GM23248 (cell line): ENCODE data around the gene ITGB1BP1. TPM values are rescaled to one million over a fixed set of nuclear protein-coding genes. Genes with fewer than 3 reads are reported as not detected.

Experiments
- DNase-seq: peaks from one replicate; pipeline ENCODE4 v3.0.0-alpha.2; 2015
- H2AFZ ChIP-seq: fragments of 200-600 bp; sonication (generic); 2 replicates; pipeline ENCODE4 v1.6.1; 2016; ENCODE audit warnings: antibody characterized with exemption
- H3F3A ChIP-seq: fragments of 200-600 bp; sonication (generic); 2 replicates; pipeline ENCODE4 v1.6.1; 2016; ENCODE audit warnings: mild to moderate bottlenecking, antibody characterized with exemption, mixed run types; ENCODE audit not compliant: insufficient read depth
- H3K27ac ChIP-seq: fragments of 200-600 bp; sonication (generic); 2 replicates; pipeline ENCODE4 v1.5.1; 2016; ENCODE audit warnings: mild to moderate bottlenecking
- H3K27me3 ChIP-seq: fragments of 200-600 bp; sonication (generic); replicated peaks from 2 replicates; pipeline ENCODE4 v1.6.1; 2016; ENCODE audit warnings: mild to moderate bottlenecking; ENCODE audit not compliant: insufficient read depth
- H3K36me3 ChIP-seq: fragments of 200-600 bp; sonication (generic); 2 replicates; pipeline ENCODE4 v1.6.1; 2016; ENCODE audit warnings: low read depth, mild to moderate bottlenecking
- H3K4me1 ChIP-seq: fragments of 200-600 bp; sonication (generic); 2 replicates; pipeline ENCODE4 v1.6.1; 2016; ENCODE audit warnings: mild to moderate bottlenecking; ENCODE audit not compliant: insufficient read depth
- H3K4me2 ChIP-seq: fragments of 200-600 bp; sonication (generic); one replicate; pipeline ENCODE4 v1.6.1; 2016; ENCODE audit warnings: mild to moderate bottlenecking; ENCODE audit not compliant: unreplicated experiment
- H3K4me3 ChIP-seq: fragments of 200-600 bp; sonication (generic); 2 replicates; pipeline ENCODE4 v1.5.1; 2016; ENCODE audit warnings: mild to moderate bottlenecking
- H3K79me2 ChIP-seq: fragments of 200-600 bp; sonication (generic); 2 replicates; pipeline ENCODE4 v1.6.1; 2016; ENCODE audit warnings: mild to moderate bottlenecking; ENCODE audit not compliant: insufficient read depth
- H3K9ac ChIP-seq: fragments of 200-600 bp; sonication (generic); 2 replicates; pipeline ENCODE4 v1.6.1; 2016; ENCODE audit warnings: mild to moderate bottlenecking
- H3K9me2 ChIP-seq: fragments of 200-600 bp; sonication (generic); 2 replicates; pipeline ENCODE4 v1.6.1; 2016; ENCODE audit warnings: mixed run types, mild to moderate bottlenecking, moderate library complexity; ENCODE audit not compliant: insufficient read depth
- H3K9me3 ChIP-seq: fragments of 200-600 bp; sonication (generic); one replicate; pipeline ENCODE4 v1.6.1; 2017; ENCODE audit warnings: low read depth
- H4K20me1 ChIP-seq: fragments of 200-600 bp; sonication (generic); 2 replicates; pipeline ENCODE4 v1.6.0; 2016; ENCODE audit not compliant: insufficient read depth
- EZH2 ChIP-seq: fragments of 200-600 bp; sonication (generic); IDR thresholded peaks from 2 replicates; pipeline ENCODE4 v1.6.1; 2018; ENCODE audit warnings: antibody characterized with exemption, mild to moderate bottlenecking; ENCODE audit not compliant: insufficient read depth, poor library complexity, severe bottlenecking
- EZH2phosphoT487 ChIP-seq: fragments of 200-600 bp; sonication (generic); IDR thresholded peaks from 2 replicates; pipeline ENCODE4 v1.6.1; 2018; ENCODE audit warnings: antibody characterized with exemption, moderate library complexity, mild to moderate bottlenecking, low read depth; ENCODE audit not compliant: insufficient read depth
- WGBS, 2 experiments: methylation state at CpG; one replicate each; pipeline ENCODE4 v1.1.6; 2015 to 2017; ENCODE audit warnings: low lambda C conversion rate in 2 of 2, low coverage in 1 of 2; ENCODE audit errors: missing lambda C conversion rate in 2 of 2; 5-methylcytosine and 5-hydroxymethylcytosine counted together
- in situ Hi-C: fragments of 300-500 bp; cut with MboI; formaldehyde crosslinking; loops from 2 replicates; pipeline ENCODE4 v1.15.0; 2020
- polyA plus RNA-seq: library from polyadenylated mRNA; unstranded; fragments of >200 nt; fragmentation: Nextera tagmentation; extraction: Ambion mirVana; gene quantifications from 2 replicates; pipeline ENCODE4 v1.2.1, GENCODE V29; 2016
- total RNA-seq: library from RNA; depleted of rRNA; stranded (reverse); fragments of >200 nt; shearing (Covaris generic); gene quantifications from 2 replicates; pipeline ENCODE4 v1.2.3, GENCODE V29; 2014

ITGB1BP1 gene
- total and polyA plus RNA-seq, 2 experiments from 2014 or later: 39.0 to 289 TPM

DNA sequence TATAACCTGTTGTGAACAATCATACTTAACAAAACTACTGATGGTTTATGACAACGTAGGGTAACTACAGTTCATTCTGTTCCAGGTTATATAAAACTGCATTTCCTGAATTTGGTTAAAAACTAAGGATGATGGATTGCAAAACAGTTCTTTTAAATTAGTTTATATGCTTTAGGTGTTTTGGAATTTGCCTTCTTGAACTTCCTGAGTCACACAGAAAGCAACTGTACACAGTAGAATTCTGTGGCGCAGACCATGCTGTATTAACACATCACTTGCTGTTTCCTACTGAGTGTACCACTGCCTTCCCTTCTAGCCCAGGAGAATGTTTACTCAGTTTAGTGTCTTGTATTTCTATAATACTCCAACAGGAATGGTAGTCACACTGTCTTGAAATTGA lies 19.4 kb downstream of the ITGB1BP1 start:
- peaks cover 12% of the 10 kb centered on the region; the same call in 1 of the 2 replicates for H3K4me1 ChIP-seq
- WGBS, 2 experiments: 56 to 61% methylated on average over 2 of the region's 2 CpGs
- H2AFZ ChIP-seq: no peak overlapping the region
- H3K27me3 ChIP-seq: no peaks in the 10 kb centered on the region
- no peaks in the 10 kb centered on the region for H4K20me1 ChIP-seq
- H3K9me2 ChIP-seq: no peaks in the 10 kb centered on the region
- no peak overlapping the region for H3K4me2 ChIP-seq
- peaks cover 40% of the 10 kb centered on the region for H3K36me3 ChIP-seq
- TF ChIP-seq EZH2phosphoT487: no peak
- TF ChIP-seq EZH2: no peak
- no peaks in the 10 kb centered on the region for H3K9me3 ChIP-seq
- H3K4me3 ChIP-seq: no peak overlapping the region
- peaks cover 21% of the 10 kb centered on the region; the same call in 1 of the 2 replicates for H3K79me2 ChIP-seq
- peaks cover 56% of the 10 kb centered on the region for H3F3A ChIP-seq
- no peak overlapping the region for H3K9ac ChIP-seq
- peak; percentile 66 for DNase-seq
- 0 out of 2 replicates have a peak overlapping the region, but pooled peaks have one; percentile 10 for H3K27ac ChIP-seq
- in situ Hi-C loops: no loop called here

DNA sequence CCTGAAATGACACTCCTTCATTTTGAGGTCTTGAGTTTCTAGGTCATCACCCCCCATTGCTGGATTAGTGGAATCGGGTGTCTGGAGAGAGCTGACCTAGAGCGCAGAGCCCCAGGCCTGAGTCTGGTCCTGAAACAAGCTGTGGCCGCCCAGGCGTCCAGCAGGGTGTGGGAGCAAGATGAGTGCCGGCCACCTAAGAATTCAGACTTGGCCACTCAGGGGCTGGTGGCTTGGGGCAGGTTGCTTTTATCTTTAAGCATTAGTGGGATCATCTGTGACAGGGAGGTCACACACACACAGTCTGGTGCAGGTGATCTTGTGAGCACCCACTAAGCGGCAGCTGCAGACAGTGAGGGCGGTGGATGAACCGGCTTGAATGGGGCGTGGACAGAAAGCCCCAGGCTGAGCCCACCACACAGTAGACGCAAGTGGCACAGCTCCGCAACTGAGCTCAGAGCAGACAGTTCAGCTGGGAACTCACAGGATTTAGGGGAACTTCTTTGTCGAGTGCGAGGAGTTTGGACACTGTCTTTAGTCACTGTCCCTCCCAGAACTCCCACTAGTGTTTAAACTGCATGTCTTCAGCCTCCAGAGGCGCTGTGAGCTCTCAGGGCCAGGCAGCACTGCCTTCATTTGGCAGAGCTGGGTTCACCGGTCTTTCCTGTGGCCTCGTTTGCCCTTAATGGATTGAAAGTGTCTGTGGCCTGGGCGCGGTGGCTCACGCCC lies 21.5 kb downstream of the ITGB1BP1 start:
- no peak for TF ChIP-seq EZH2
- TF ChIP-seq EZH2phosphoT487: no peak
- H3K9me2 ChIP-seq: no peaks in the 10 kb centered on the region
- in situ Hi-C loops: no loop called here
- DNase-seq: no peak
- H3K9ac ChIP-seq: no peak overlapping the region
- 91% methylated on average over 19 of the region's 19 CpGs for WGBS, 2 experiments
- H3K36me3 ChIP-seq: peaks cover 37% of the 10 kb centered on the region
- H3K27ac ChIP-seq: no peak overlapping the region
- no peaks in the 10 kb centered on the region for H3K27me3 ChIP-seq
- H3K9me3 ChIP-seq: no peaks in the 10 kb centered on the region
- H4K20me1 ChIP-seq: no peaks in the 10 kb centered on the region
- H3F3A ChIP-seq: peaks cover 48% of the 10 kb centered on the region
- no peak overlapping the region for H3K4me3 ChIP-seq
- no peak overlapping the region for H2AFZ ChIP-seq
- 0 out of 2 replicates have a peak, but pooled peaks cover 10% of the 10 kb centered on the region for H3K79me2 ChIP-seq
- peaks cover 12% of the 10 kb centered on the region; the same call in 1 of the 2 replicates for H3K4me1 ChIP-seq
- H3K4me2 ChIP-seq: no peak overlapping the region

DNA sequence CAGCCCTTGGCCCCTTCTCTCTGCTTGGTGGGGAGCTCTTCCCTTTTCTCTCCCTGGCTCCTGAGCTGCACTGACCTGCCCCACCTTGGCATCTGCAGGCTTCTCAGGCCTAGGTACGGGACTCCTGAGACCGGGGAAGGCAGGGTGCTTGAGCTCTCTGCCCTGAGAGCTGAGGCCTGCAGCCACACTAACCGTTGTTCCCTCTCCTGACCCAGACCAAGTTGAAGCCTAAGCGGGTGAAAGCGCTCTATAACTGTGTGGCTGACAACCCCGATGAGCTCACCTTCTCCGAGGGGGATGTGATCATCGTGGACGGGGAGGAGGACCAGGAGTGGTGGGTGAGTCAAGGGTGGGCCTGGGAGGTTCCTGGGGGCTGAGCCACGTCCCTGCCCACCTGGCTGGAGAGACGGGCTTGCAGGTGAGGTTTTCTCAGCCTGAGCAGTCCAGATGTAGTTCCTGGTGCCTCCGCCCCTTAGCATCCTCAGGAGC lies 22.2 kb downstream of the ITGB1BP1 start:
- WGBS, 2 experiments: 84 to 87% methylated on average over 12 of the region's 12 CpGs
- TF ChIP-seq EZH2: no peak
- no peak for TF ChIP-seq EZH2phosphoT487
- Histone ChIP-seq H4K20me1 (no peaks in the 10 kb centered on the region), H2AFZ (no peak overlapping the region), H3K9me3 (no peaks in the 10 kb centered on the region), H3K79me2 (0 out of 2 replicates have a peak, but pooled peaks cover 10% of the 10 kb centered on the region), H3K4me3 (no peak overlapping the region), H3K27ac (no peak overlapping the region), H3F3A (peaks cover 48% of the 10 kb centered on the region), H3K4me2 (no peak overlapping the region), H3K9me2 (no peaks in the 10 kb centered on the region), H3K4me1 (peaks cover 12% of the 10 kb centered on the region; the same call in 1 of the 2 replicates), H3K36me3 (peaks cover 42% of the 10 kb centered on the region), H3K27me3 (no peaks in the 10 kb centered on the region), H3K9ac (no peak overlapping the region)
- DNase-seq: no peak
- in situ Hi-C loops: no loop called here

DNA sequence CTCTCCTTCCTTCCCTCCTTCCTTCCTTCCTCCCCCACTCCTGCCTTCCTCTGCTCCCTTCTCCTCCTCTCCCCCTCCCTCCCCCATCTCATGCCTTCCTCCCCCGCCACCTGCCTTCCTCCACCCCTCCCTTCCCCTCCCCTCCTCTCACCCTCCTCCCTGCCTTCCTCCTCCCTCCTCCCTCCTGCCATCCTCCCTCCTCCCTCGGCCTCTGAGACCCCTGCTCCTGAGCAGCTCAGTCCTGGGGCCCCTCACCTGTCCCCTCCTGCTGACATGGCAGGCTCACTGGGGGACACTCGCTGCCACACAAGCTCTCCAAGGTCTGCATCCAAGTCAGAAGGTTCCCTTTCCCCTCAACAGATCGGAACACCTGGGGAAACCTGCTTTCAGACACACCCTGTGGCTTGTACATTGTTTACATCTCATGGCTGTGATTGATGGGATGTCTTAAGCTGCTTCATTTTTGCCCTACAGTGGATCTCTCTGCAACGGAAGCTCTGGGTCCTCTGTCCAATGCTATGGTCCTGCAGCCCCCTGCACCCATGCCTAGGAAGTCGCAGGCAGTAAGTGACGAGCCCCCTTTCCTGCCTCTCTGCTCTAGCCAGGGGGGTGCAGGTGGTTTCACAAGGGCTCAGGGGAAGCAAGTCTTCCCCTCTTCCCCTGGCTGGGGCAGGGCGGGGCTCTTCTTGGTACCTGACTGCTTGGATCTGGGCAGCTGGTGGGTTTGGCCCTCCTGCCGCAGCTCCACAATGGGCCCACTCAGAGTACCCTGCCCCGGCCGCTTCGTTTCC lies 22.9 kb downstream of the ITGB1BP1 start:
- Histone ChIP-seq H2AFZ (no peak overlapping the region), H3K27me3 (no peaks in the 10 kb centered on the region), H3K9me3 (no peaks in the 10 kb centered on the region), H3K4me3 (no peak overlapping the region), H3K4me2 (no peak overlapping the region), H3K36me3 (peaks cover 44% of the 10 kb centered on the region), H3K9me2 (no peaks in the 10 kb centered on the region), H3F3A (peaks cover 44% of the 10 kb centered on the region), H4K20me1 (no peaks in the 10 kb centered on the region), H3K27ac (no peak overlapping the region), H3K79me2 (0 out of 2 replicates have a peak, but pooled peaks cover 10% of the 10 kb centered on the region), H3K9ac (no peak overlapping the region), H3K4me1 (peaks cover 12% of the 10 kb centered on the region; the same call in 1 of the 2 replicates)
- no peak for TF ChIP-seq EZH2phosphoT487
- TF ChIP-seq EZH2: no peak
- 85 to 86% methylated on average over 11 to 12 of the region's 12 CpGs for WGBS, 2 experiments
- in situ Hi-C loops: no loop called here
- no peak for DNase-seq
